SK-N-SH (cell line): ENCODE data around the gene TCF3.

Experiments used
- CHD2 ChIP-seq: fragments of 150-350 bp; IDR thresholded peaks from 2 replicates; pipeline ENCODE4 v1.6.1; 2018; ENCODE audit warnings: low read length; ENCODE audit not compliant: partially characterized antibody
- SIN3A ChIP-seq: IDR thresholded peaks from 2 replicates; pipeline ENCODE4 v1.6.1; 2012; ENCODE audit warnings: low read depth, mild to moderate bottlenecking, low read length, moderate library complexity, borderline replicate concordance
- TF ChIP-seq, protein P1 (sequence below): fragments of 200-600 bp; sonication (generic); IDR thresholded peaks from 2 replicates; pipeline ENCODE4 v1.6.1; 2017; ENCODE audit warnings: antibody characterized with exemption, mild to moderate bottlenecking, moderate library complexity
- TF ChIP-seq, protein P2 (sequence below): IDR thresholded peaks from 2 replicates; pipeline ENCODE4 v1.4.0; 2012; ENCODE audit warnings: low read depth, borderline replicate concordance

DNA sequence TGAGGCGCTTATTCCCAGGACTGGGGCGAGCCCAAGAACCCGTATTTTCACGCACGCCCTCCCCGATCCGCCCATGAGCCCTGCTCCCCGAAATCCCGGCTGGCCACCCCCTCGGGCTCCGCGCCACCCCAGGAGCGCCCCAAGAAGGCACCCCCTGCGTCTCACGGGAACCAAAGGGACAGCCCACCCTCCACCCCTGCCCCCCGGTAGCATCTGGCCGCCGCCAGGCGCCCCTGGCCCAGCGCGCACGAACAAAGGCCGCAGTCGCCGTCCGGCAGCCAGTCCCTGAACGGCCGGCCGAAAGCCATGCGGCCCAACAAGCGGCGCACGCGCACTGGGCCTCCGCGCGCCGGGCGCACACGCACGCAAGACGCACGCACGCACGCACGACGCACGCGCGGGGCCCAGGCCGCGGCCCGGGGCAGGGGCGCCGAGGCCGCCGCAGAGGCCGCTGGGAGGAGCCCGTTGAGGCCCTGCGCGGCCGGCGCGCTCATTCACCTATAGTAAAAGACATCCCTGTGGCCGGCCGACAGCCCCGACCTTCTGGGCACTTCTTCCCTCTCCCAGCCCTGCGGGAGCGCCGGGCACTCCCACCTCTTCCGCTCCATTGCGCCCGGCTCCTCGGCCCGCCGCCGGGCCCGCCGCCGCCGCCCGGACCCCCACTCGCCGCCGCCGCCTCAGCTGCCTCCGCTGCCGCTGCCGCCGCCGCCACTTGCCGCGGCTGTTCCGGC lies 60.2 kb downstream of the TCF3 start:
- TF ChIP-seq, protein P1, sequence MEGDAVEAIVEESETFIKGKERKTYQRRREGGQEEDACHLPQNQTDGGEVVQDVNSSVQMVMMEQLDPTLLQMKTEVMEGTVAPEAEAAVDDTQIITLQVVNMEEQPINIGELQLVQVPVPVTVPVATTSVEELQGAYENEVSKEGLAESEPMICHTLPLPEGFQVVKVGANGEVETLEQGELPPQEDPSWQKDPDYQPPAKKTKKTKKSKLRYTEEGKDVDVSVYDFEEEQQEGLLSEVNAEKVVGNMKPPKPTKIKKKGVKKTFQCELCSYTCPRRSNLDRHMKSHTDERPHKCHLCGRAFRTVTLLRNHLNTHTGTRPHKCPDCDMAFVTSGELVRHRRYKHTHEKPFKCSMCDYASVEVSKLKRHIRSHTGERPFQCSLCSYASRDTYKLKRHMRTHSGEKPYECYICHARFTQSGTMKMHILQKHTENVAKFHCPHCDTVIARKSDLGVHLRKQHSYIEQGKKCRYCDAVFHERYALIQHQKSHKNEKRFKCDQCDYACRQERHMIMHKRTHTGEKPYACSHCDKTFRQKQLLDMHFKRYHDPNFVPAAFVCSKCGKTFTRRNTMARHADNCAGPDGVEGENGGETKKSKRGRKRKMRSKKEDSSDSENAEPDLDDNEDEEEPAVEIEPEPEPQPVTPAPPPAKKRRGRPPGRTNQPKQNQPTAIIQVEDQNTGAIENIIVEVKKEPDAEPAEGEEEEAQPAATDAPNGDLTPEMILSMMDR: no peak
- TF ChIP-seq CHD2: no peak
- TF ChIP-seq SIN3A: peak; percentile 64
- TF ChIP-seq, protein P2, sequence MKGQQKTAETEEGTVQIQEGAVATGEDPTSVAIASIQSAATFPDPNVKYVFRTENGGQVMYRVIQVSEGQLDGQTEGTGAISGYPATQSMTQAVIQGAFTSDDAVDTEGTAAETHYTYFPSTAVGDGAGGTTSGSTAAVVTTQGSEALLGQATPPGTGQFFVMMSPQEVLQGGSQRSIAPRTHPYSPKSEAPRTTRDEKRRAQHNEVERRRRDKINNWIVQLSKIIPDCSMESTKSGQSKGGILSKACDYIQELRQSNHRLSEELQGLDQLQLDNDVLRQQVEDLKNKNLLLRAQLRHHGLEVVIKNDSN: no peak
